ENCODE measurements around the gene GPNMB. TPM values are rescaled to one million over a fixed set of nuclear protein-coding genes. Genes with fewer than 3 reads are reported as not detected.
A peak's percentile ranks its signal among the peaks of the same experiment; 100 is the strongest.

Gene GPNMB
- total and polyA plus RNA-seq, 2 of the 13 experiments (the other 11 are each of a cell fraction or from before 2014, with no cell fraction given), result 1.1 to 1.6 TPM

DNA sequence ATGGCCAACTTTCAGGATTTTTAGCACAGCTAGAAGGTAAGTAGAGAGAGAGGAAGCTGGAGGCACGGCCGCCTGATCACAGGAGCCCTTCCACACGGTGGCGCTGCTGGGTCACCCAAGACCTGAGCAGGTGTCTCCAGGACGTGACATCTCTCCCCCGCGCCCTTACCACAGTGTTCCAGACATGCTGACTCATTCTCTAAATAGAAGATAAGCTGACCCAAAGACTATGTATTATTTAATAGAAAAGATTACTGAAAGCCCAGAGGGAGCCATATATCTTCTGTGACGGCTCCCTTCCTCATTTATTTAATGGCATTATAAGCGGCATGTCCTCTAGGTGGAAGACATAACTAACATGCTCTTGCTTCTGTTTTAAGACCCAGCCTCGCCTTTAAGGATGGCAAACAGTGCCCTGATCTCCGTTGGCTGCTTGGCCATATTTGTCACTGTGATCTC is 26.6 kb downstream of the GPNMB start (continued):
- TF ChIP-seq ZBTB1 (CRISPR knock-in tag; IDR thresholded peaks at IDR 0.05; ENCODE audit: borderline replicate concordance) (no peak), ESRRA (CRISPR knock-in tag; IDR thresholded peaks at IDR 0.05; ENCODE audit: low read depth) (no peak), KLF11 (CRISPR knock-in tag; IDR thresholded peaks at IDR 0.05) (no peak), TAF15 (IDR thresholded peaks at IDR 0.05; ENCODE audit: low read depth, low read length, poor library complexity, severe bottlenecking) (no peak), FOXK1 (CRISPR knock-in tag; IDR thresholded peaks at IDR 0.05; ENCODE audit: borderline replicate concordance, low read depth) (no peak; the same call in 1 of the 2 replicates), HDAC6 (IDR thresholded peaks at IDR 0.05; ENCODE audit: low read depth, low read length) (no peak), ISL2 (CRISPR knock-in tag; IDR thresholded peaks at IDR 0.05) (peak; percentile 39; the same call in 1 of the 2 replicates), ZNF10 (CRISPR knock-in tag; IDR thresholded peaks at IDR 0.05; ENCODE audit: borderline replicate concordance, low read depth) (no peak), ZNF737 (CRISPR knock-in tag; IDR thresholded peaks at IDR 0.05; ENCODE audit: borderline replicate concordance) (no peak), ZNF296 (CRISPR knock-in tag; conservative IDR thresholded peaks at IDR 0.05) (no peak)
- TF ChIP-seq, protein P1, sequence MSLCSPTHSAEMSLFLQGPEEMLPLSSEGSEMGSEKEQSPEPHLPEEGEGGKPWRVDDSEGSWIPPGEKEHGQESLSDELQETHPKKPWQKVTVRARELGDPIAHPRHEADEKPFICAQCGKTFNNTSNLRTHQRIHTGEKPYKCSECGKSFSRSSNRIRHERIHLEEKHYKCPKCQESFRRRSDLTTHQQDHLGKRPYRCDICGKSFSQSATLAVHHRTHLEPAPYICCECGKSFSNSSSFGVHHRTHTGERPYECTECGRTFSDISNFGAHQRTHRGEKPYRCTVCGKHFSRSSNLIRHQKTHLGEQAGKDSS (CRISPR knock-in tag; IDR thresholded peaks at IDR 0.05; ENCODE audit: borderline replicate concordance, low read depth), result no peak
- TF ChIP-seq, protein P2, sequence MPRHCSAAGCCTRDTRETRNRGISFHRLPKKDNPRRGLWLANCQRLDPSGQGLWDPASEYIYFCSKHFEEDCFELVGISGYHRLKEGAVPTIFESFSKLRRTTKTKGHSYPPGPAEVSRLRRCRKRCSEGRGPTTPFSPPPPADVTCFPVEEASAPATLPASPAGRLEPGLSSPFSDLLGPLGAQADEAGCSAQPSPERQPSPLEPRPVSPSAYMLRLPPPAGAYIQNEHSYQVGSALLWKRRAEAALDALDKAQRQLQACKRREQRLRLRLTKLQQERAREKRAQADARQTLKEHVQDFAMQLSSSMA (CRISPR knock-in tag; IDR thresholded peaks at IDR 0.05), result no peak
- TF ChIP-seq, protein P3, sequence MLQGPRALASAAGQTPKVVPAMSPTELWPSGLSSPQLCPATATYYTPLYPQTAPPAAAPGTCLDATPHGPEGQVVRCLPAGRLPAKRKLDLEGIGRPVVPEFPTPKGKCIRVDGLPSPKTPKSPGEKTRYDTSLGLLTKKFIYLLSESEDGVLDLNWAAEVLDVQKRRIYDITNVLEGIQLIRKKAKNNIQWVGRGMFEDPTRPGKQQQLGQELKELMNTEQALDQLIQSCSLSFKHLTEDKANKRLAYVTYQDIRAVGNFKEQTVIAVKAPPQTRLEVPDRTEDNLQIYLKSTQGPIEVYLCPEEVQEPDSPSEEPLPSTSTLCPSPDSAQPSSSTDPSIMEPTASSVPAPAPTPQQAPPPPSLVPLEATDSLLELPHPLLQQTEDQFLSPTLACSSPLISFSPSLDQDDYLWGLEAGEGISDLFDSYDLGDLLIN (CRISPR knock-in tag; IDR thresholded peaks at IDR 0.05; ENCODE audit: borderline replicate concordance), result no peak
- TF ChIP-seq, protein P4, sequence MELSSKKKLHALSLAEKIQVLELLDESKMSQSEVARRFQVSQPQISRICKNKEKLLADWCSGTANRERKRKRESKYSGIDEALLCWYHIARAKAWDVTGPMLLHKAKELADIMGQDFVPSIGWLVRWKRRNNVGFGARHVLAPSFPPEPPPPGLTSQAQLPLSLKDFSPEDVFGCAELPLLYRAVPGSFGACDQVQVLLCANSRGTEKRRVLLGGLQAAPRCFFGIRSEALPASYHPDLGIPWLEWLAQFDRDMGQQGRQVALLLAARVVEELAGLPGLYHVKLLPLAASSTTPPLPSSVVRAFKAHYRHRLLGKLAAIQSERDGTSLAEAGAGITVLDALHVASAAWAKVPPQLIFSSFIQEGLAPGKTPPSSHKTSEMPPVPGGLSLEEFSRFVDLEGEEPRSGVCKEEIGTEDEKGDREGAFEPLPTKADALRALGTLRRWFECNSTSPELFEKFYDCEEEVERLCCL (CRISPR knock-in tag; IDR thresholded peaks at IDR 0.05; ENCODE audit: borderline replicate concordance), result no peak
- TF ChIP-seq, protein P5, sequence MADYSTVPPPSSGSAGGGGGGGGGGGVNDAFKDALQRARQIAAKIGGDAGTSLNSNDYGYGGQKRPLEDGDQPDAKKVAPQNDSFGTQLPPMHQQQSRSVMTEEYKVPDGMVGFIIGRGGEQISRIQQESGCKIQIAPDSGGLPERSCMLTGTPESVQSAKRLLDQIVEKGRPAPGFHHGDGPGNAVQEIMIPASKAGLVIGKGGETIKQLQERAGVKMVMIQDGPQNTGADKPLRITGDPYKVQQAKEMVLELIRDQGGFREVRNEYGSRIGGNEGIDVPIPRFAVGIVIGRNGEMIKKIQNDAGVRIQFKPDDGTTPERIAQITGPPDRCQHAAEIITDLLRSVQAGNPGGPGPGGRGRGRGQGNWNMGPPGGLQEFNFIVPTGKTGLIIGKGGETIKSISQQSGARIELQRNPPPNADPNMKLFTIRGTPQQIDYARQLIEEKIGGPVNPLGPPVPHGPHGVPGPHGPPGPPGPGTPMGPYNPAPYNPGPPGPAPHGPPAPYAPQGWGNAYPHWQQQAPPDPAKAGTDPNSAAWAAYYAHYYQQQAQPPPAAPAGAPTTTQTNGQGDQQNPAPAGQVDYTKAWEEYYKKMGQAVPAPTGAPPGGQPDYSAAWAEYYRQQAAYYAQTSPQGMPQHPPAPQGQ (CRISPR knock-in tag; IDR thresholded peaks at IDR 0.05; ENCODE audit: borderline replicate concordance), result no peak

All from HepG2 (cell line).